Kidney tubule cell (primary cell): ENCODE measurements around the gene HSPA14.
"Not testable (repeated sequence)": the region's sequence is repeated elsewhere in the genome, so short reads cannot be mapped to it uniquely, and the experiment has no call there.

ENCODE experiments used
- DNase-seq: peaks from one replicate; pipeline ENCODE4 v3.0.0-alpha.2; 2018; ENCODE audit warnings: low spot score

The HSPA14 gene

GRCh38 chr10:14837003-14837756 lies 926 bp upstream of the HSPA14 start:
- DNase-seq: no peak

- peak; percentile 19 for DNase-seq
These were observed 637 bp downstream of the HSPA14 start for GRCh38 chr10:14838582-14839304.

GRCh38 chr10:14839305-14839695 lies 1.2 kb downstream of the HSPA14 start:
- DNase-seq: peak; percentile 43

GRCh38 chr10:14840178-14840577 lies 2.1 kb downstream of the HSPA14 start:
- DNase-seq: no peak

- DNase-seq: no peak
These were observed 5.4 kb downstream of the HSPA14 start for GRCh38 chr10:14843327-14843988.

GRCh38 chr10:14844948-14845347 lies 6.8 kb downstream of the HSPA14 start:
- no peak for DNase-seq

GRCh38 chr10:14852236-14852635 lies 14.1 kb downstream of the HSPA14 start:
- DNase-seq: no peak

- DNase-seq: no peak
These were observed 17.3 kb downstream of the HSPA14 start for GRCh38 chr10:14855453-14855852.

- DNase-seq: no peak
These were observed 20.3 kb downstream of the HSPA14 start for GRCh38 chr10:14858338-14858960.

- DNase-seq: no peak
These were observed 20.9 kb downstream of the HSPA14 start for GRCh38 chr10:14859043-14859442.

- no peak for DNase-seq
These were observed 21.7 kb downstream of the HSPA14 start for GRCh38 chr10:14859775-14860174.

- no peak for DNase-seq
These were observed 22.7 kb downstream of the HSPA14 start for GRCh38 chr10:14860791-14861190.

GRCh38 chr10:14864466-14864865 lies 26.4 kb downstream of the HSPA14 start:
- DNase-seq: not testable (repeated sequence)

- not testable (repeated sequence) for DNase-seq
These were observed 26.8 kb downstream of the HSPA14 start for GRCh38 chr10:14864871-14865270.

- DNase-seq: peak; percentile 15
These were observed 35.1 kb downstream of the HSPA14 start for GRCh38 chr10:14873090-14873760.

- DNase-seq: no peak
These were observed 37.8 kb downstream of the HSPA14 start for GRCh38 chr10:14875941-14876340.

- no peak for DNase-seq
These were observed 38.7 kb downstream of the HSPA14 start for GRCh38 chr10:14876764-14877163.

GRCh38 chr10:14878266-14879123 lies 40.4 kb downstream of the HSPA14 start, which contains the start of gene SUV39H2:
Gene SUV39H2, plus strand, starts transcription at chr10:14878866. Its CDS starts 23 bp downstream, at chr10:14878889.
- peak; percentile 96 for DNase-seq

- peak; percentile 55 for DNase-seq
These were observed 41.2 kb downstream of the HSPA14 start for GRCh38 chr10:14879124-14879927.

GRCh38 chr10:14879928-14880193 lies 41.8 kb downstream of the HSPA14 start:
- DNase-seq: peak; percentile 5
